H1 (cell line): ENCODE data around the gene RELN. TPM values are rescaled to one million over a fixed set of nuclear protein-coding genes. Genes with fewer than 3 reads are reported as not detected.

ENCODE experiments used
- KDM4A ChIP-seq: IDR thresholded peaks from one replicate; pipeline ENCODE4 v1.7.1; 2012; ENCODE audit warnings: low read depth, mild to moderate bottlenecking, moderate library complexity, low read length, inconsistent platforms; ENCODE audit not compliant: severe bottlenecking
- MAX ChIP-seq: IDR thresholded peaks from 2 replicates; pipeline ENCODE4 v1.6.1; 2012; ENCODE audit warnings: inconsistent platforms
- NANOG ChIP-seq: IDR thresholded peaks from 2 replicates; pipeline ENCODE4 v1.6.1; 2011; ENCODE audit warnings: low read length, low read depth, mild to moderate bottlenecking, inconsistent platforms; ENCODE audit not compliant: insufficient read depth, poor library complexity, severe bottlenecking
- POU5F1 ChIP-seq: IDR thresholded peaks from 2 replicates; pipeline ENCODE4 v1.6.1; 2011; ENCODE audit warnings: low read depth, mild to moderate bottlenecking, low read length, moderate library complexity
- RBBP5 ChIP-seq: IDR thresholded peaks from 2 replicates; pipeline ENCODE4 v1.7.1; 2012; ENCODE audit warnings: low read depth, mild to moderate bottlenecking, inconsistent platforms, low read length, moderate library complexity, borderline replicate concordance
- RNF2 ChIP-seq: fragments of 200-900, 300-1000 bp; sonication (generic); IDR thresholded peaks from 2 replicates; pipeline ENCODE4 v1.7.1; 2016; ENCODE audit warnings: borderline replicate concordance, low read depth, mild to moderate bottlenecking, antibody characterized with exemption, low read length; ENCODE audit not compliant: poor library complexity, severe bottlenecking; ENCODE audit errors: missing control alignments
- YY1 ChIP-seq: IDR thresholded peaks from 2 replicates; pipeline ENCODE4 v1.6.1; 2011; ENCODE audit warnings: low read depth, mild to moderate bottlenecking, low read length
- polyA plus RNA-seq, 7 experiments: library from polyadenylated mRNA; depleted of rRNA in 3 of 7; stranded (reverse) in 5 of 7; unstranded in 2 of 7; fragments of >200 nt in 5 of 7; fragments of 200-250 nt in 2 of 7; gene quantifications; 1 replicate in 5 of 7; 2 replicates in 1 of 7; 4 replicates in 1 of 7; pipeline versions ENCODE4 v1.2.1 to v1.2.3, GENCODE V29; 2011 to 2013; ENCODE audit warnings: missing spikeins in 2 of 7, mixed read lengths in 2 of 7
- total RNA-seq: library from RNA; stranded (reverse); fragmentation: NEBNext Ultra II Directional; extraction: Animal tissue kit (Norgen Biotek cat#: 25700); gene quantifications from 2 replicates; pipeline ENCODE4 v1.2.1, GENCODE V29; 2021

The RELN gene
- total and polyA plus RNA-seq, 2 of the 8 experiments (the other 6 are each of a cell fraction or from before 2014, with no cell fraction given) = 0.03 to 0.07 TPM

GRCh38 chr7:103934508-103934907, 55.0 kb downstream of the RELN start (continued):
- TF ChIP-seq MAX = no peak
- TF ChIP-seq KDM4A = no peak
- no peak for TF ChIP-seq POU5F1
- TF ChIP-seq RNF2 = no peak
- TF ChIP-seq NANOG = no peak
- TF ChIP-seq YY1 = no peak
- no peak for TF ChIP-seq RBBP5
